Tibial nerve (tissue), 3 donors: Measurements from ENCODE around the gene RAB6B.

Experiments used
- CTCF ChIP-seq, 5 experiments: fragments of 200-600 bp in 3 of 5; fragments of 450-650 bp in 2 of 5; sonication (generic) in 3 of 5; IDR thresholded peaks; one replicate each; pipeline ENCODE4 v1.5.1; 2016 to 2019; ENCODE audit warnings: antibody characterized with exemption in 5 of 5, mild to moderate bottlenecking in 3 of 5, moderate library complexity in 2 of 5
- POLR2A ChIP-seq, 2 donors: fragments of 450-650 bp; IDR thresholded peaks; one replicate each; pipeline ENCODE4 v1.6.1; 2017; ENCODE audit warnings: antibody characterized with exemption in 2 of 2, mild to moderate bottlenecking in 2 of 2, moderate library complexity in 2 of 2

- TF ChIP-seq CTCF (IDR thresholded peaks at IDR 0.05) (no peak), POLR2A (IDR thresholded peaks at IDR 0.05) (no peak)
These were observed 43.8 kb downstream of the RAB6B start for GRCh38 chr3:133851931-133852330.
